ENCODE measurements around the gene SLC43A2. TPM values are rescaled to one million over a fixed set of nuclear protein-coding genes. Genes with fewer than 3 reads are reported as not detected.
A peak's percentile ranks its signal among the peaks of the same experiment; 100 is the strongest.

SLC43A2 gene
- total and polyA plus RNA-seq, 5 experiments from 2014 or later: 1.2 to 20.8 (median 2.0) TPM

- POLR2A ChIA-PET: interaction anchor here (0.6 to 2.0 kb wide), 6 partner anchors 68 to 261 kb away, joined by 3 to 9 read pairs (median 4); partner anchors contain the start of genes PRPF8, RILP and SLC43A2
- H3K4me3 Mint-ChIP-seq: peak overlapping the region; percentile 72 to 88 (median 81)
- ATAC-seq (no peak), DNase-seq (no peak)
- H3K27ac Mint-ChIP-seq: peak overlapping the region in 9 of 10 donors; percentile 2 to 91 (median 66)
- H3K9me3 Mint-ChIP-seq: no peaks in the 10 kb centered on the region
- H3K4me1 Mint-ChIP-seq: peaks cover 25 to 58% (median 41%) of the 10 kb centered on the region in 4 donors
- no peaks in the 10 kb centered on the region for H3K27me3 Mint-ChIP-seq
- peaks cover 0 to 9% (median 3%) of the 10 kb centered on the region in 3 donors for H3K36me3 Mint-ChIP-seq
These were observed 67.7 kb downstream of the SLC43A2 start for GRCh38 chr17:1560858-1561355.

GRCh38 chr17:1560101-1560857 is 68.4 kb downstream of the SLC43A2 start:
- H3K27me3 Mint-ChIP-seq: no peaks in the 10 kb centered on the region
- peak overlapping the region in 8 of 10 donors; percentile 12 to 88 (median 82) for H3K4me3 Mint-ChIP-seq
- H3K9me3 Mint-ChIP-seq: no peaks in the 10 kb centered on the region
- ATAC-seq (no peak), DNase-seq (no peak)
- POLR2A ChIA-PET: interaction anchor here (0.6 kb wide), 1 partner anchor 261 kb away, joined by 3 read pairs; no protein-coding TSS in a partner anchor
- H3K36me3 Mint-ChIP-seq: peaks cover 0 to 13% (median 3%) of the 10 kb centered on the region in 3 donors
- peak overlapping the region in 1 of 10 donors; percentile 40 for H3K27ac Mint-ChIP-seq
- H3K4me1 Mint-ChIP-seq: peaks cover 25 to 61% (median 41%) of the 10 kb centered on the region in 4 donors

- Mint-ChIP-seq H3K36me3 (peaks cover 0 to 13% (median 3%) of the 10 kb centered on the region in 3 donors), H3K4me1 (peaks cover 25 to 63% (median 41%) of the 10 kb centered on the region in 4 donors), H3K27me3 (no peaks in the 10 kb centered on the region), H3K9me3 (no peaks in the 10 kb centered on the region), H3K4me3 (peak overlapping the region in 5 of 10 donors; percentile 9 to 43 (median 23)), H3K27ac (peak overlapping the region in 2 of 10 donors; percentile 29 to 31)
- no peak for ATAC-seq
- POLR2A ChIA-PET: no interaction called here
- DNase-seq: no peak
These were observed 69.3 kb downstream of the SLC43A2 start for GRCh38 chr17:1559047-1560043.

- H3K36me3 Mint-ChIP-seq: peaks cover 0 to 20% (median 3%) of the 10 kb centered on the region in 3 donors
- no peaks in the 10 kb centered on the region for H3K9me3 Mint-ChIP-seq
- H3K4me1 Mint-ChIP-seq: peaks cover 18 to 62% (median 33%) of the 10 kb centered on the region in 4 donors
- ATAC-seq (no peak), DNase-seq (no peak)
- POLR2A ChIA-PET: interaction anchor here (0.5 kb wide), 2 partner anchors 75 to 313 kb away, joined by 3 read pairs; no protein-coding TSS in a partner anchor
- no peaks in the 10 kb centered on the region for H3K27me3 Mint-ChIP-seq
- peak overlapping the region in 1 of 10 donors; percentile 43 for H3K27ac Mint-ChIP-seq
- H3K4me3 Mint-ChIP-seq: no peak overlapping the region
These were observed 70.2 kb downstream of the SLC43A2 start for GRCh38 chr17:1558401-1558800.

GRCh38 chr17:1557355-1558095 is 71.1 kb downstream of the SLC43A2 start:
- Mint-ChIP-seq H3K27me3 (no peaks in the 10 kb centered on the region), H3K27ac (peak overlapping the region in 2 of 10 donors; percentile 2 to 17), H3K4me1 (peaks cover 18 to 58% (median 33%) of the 10 kb centered on the region in 4 donors), H3K9me3 (no peaks in the 10 kb centered on the region), H3K36me3 (peaks cover 0 to 27% (median 3%) of the 10 kb centered on the region in 3 donors), H3K4me3 (no peak overlapping the region)
- DNase-seq (no peak), ATAC-seq (no peak)
- POLR2A ChIA-PET: interaction anchor here (0.5 to 0.6 kb wide), 3 partner anchors 186 to 464 kb away, joined by 3 to 4 read pairs (median 4); no protein-coding TSS in a partner anchor

GRCh38 chr17:1555651-1556471 is 72.8 kb downstream of the SLC43A2 start:
- Mint-ChIP-seq H3K4me3 (peak overlapping the region in 1 of 10 donors; percentile 50), H3K4me1 (peaks cover 11 to 49% (median 23%) of the 10 kb centered on the region in 4 donors), H3K27ac (peak overlapping the region in 1 of 10 donors; percentile 72), H3K27me3 (no peaks in the 10 kb centered on the region), H3K9me3 (no peaks in the 10 kb centered on the region), H3K36me3 (peaks cover 0 to 42% (median 12%) of the 10 kb centered on the region in 3 donors)
- ATAC-seq: no peak
- no peak for DNase-seq
- POLR2A ChIA-PET: no interaction called here

GRCh38 chr17:1554751-1555540 is 73.7 kb downstream of the SLC43A2 start:
- POLR2A ChIA-PET: interaction anchor here (0.7 kb wide), 1 partner anchor 99 kb away, joined by 3 read pairs; no protein-coding TSS in a partner anchor
- H3K27ac Mint-ChIP-seq: no peak overlapping the region
- ATAC-seq (no peak), DNase-seq (no peak)
- no peaks in the 10 kb centered on the region for H3K27me3 Mint-ChIP-seq
- H3K4me3 Mint-ChIP-seq: no peak overlapping the region
- no peaks in the 10 kb centered on the region for H3K9me3 Mint-ChIP-seq
- peaks cover 11 to 43% (median 18%) of the 10 kb centered on the region in 4 donors for H3K4me1 Mint-ChIP-seq
- peaks cover 3 to 51% (median 19%) of the 10 kb centered on the region in 3 donors for H3K36me3 Mint-ChIP-seq

GRCh38 chr17:1553354-1554266 is 75.0 kb downstream of the SLC43A2 start:
- H3K27ac Mint-ChIP-seq: peak overlapping the region in 2 of 10 donors; percentile 4 to 82
- no peak for ATAC-seq
- no peaks in the 10 kb centered on the region for H3K27me3 Mint-ChIP-seq
- DNase-seq: no peak
- peaks cover 5 to 31% (median 14%) of the 10 kb centered on the region in 4 donors for H3K4me1 Mint-ChIP-seq
- POLR2A ChIA-PET: no interaction called here
- H3K4me3 Mint-ChIP-seq: no peak overlapping the region
- no peaks in the 10 kb centered on the region for H3K9me3 Mint-ChIP-seq
- H3K36me3 Mint-ChIP-seq: peaks cover 3 to 63% (median 22%) of the 10 kb centered on the region in 3 donors

- no peaks in the 10 kb centered on the region for H3K27me3 Mint-ChIP-seq
- peak overlapping the region in 1 of 10 donors; percentile 82 for H3K27ac Mint-ChIP-seq
- H3K9me3 Mint-ChIP-seq: no peaks in the 10 kb centered on the region
- H3K4me1 Mint-ChIP-seq: peaks cover 5 to 27% (median 12%) of the 10 kb centered on the region in 4 donors
- ATAC-seq (no peak), DNase-seq (no peak)
- POLR2A ChIA-PET: no interaction called here
- peaks cover 3 to 70% (median 27%) of the 10 kb centered on the region in 3 donors for H3K36me3 Mint-ChIP-seq
- no peak overlapping the region for H3K4me3 Mint-ChIP-seq
These were observed 75.7 kb downstream of the SLC43A2 start for GRCh38 chr17:1552932-1553331.

GRCh38 chr17:1551741-1552140 is 76.9 kb downstream of the SLC43A2 start:
- no peaks in the 10 kb centered on the region for H3K9me3 Mint-ChIP-seq
- POLR2A ChIA-PET: no interaction called here
- DNase-seq (no peak), ATAC-seq (no peak)
- peaks cover 5 to 21% (median 9%) of the 10 kb centered on the region in 4 donors for H3K4me1 Mint-ChIP-seq
- no peaks in the 10 kb centered on the region for H3K27me3 Mint-ChIP-seq
- H3K4me3 Mint-ChIP-seq: no peak overlapping the region
- no peak overlapping the region for H3K27ac Mint-ChIP-seq
- peaks cover 3 to 74% (median 24%) of the 10 kb centered on the region in 3 donors for H3K36me3 Mint-ChIP-seq

Measured in naive thymus-derived CD8-positive, alpha-beta T cell (primary cell).